ENCODE data around the gene UBN1.

UBN1 gene

GRCh38 chr16:4876646-4877379, 29.5 kb downstream of the UBN1 start:
- ATAC-seq, result no peak
- TF ChIP-seq ZNF70 (CRISPR knock-in tag; IDR thresholded peaks at IDR 0.05), result no peak
- TF ChIP-seq BACH2 (CRISPR knock-in tag; IDR thresholded peaks at IDR 0.05; ENCODE audit: borderline replicate concordance), result no peak
- TF ChIP-seq PPARA (CRISPR knock-in tag; IDR thresholded peaks at IDR 0.05; ENCODE audit: borderline replicate concordance), result no peak
- TF ChIP-seq CSDC2 (CRISPR knock-in tag; IDR thresholded peaks at IDR 0.05), result no peak
- no peak for TF ChIP-seq OSR1 (CRISPR knock-in tag; IDR thresholded peaks at IDR 0.05)
- TF ChIP-seq, protein P1, sequence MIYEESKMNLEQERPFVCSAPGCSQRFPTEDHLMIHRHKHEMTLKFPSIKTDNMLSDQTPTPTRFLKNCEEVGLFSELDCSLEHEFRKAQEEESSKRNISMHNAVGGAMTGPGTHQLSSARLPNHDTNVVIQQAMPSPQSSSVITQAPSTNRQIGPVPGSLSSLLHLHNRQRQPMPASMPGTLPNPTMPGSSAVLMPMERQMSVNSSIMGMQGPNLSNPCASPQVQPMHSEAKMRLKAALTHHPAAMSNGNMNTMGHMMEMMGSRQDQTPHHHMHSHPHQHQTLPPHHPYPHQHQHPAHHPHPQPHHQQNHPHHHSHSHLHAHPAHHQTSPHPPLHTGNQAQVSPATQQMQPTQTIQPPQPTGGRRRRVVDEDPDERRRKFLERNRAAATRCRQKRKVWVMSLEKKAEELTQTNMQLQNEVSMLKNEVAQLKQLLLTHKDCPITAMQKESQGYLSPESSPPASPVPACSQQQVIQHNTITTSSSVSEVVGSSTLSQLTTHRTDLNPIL (CRISPR knock-in tag; IDR thresholded peaks at IDR 0.05; ENCODE audit: low read depth), result no peak
- TF ChIP-seq, protein P2, sequence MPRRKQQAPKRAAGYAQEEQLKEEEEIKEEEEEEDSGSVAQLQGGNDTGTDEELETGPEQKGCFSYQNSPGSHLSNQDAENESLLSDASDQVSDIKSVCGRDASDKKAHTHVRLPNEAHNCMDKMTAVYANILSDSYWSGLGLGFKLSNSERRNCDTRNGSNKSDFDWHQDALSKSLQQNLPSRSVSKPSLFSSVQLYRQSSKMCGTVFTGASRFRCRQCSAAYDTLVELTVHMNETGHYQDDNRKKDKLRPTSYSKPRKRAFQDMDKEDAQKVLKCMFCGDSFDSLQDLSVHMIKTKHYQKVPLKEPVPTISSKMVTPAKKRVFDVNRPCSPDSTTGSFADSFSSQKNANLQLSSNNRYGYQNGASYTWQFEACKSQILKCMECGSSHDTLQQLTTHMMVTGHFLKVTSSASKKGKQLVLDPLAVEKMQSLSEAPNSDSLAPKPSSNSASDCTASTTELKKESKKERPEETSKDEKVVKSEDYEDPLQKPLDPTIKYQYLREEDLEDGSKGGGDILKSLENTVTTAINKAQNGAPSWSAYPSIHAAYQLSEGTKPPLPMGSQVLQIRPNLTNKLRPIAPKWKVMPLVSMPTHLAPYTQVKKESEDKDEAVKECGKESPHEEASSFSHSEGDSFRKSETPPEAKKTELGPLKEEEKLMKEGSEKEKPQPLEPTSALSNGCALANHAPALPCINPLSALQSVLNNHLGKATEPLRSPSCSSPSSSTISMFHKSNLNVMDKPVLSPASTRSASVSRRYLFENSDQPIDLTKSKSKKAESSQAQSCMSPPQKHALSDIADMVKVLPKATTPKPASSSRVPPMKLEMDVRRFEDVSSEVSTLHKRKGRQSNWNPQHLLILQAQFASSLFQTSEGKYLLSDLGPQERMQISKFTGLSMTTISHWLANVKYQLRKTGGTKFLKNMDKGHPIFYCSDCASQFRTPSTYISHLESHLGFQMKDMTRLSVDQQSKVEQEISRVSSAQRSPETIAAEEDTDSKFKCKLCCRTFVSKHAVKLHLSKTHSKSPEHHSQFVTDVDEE (CRISPR knock-in tag; IDR thresholded peaks at IDR 0.05), result no peak
- TF ChIP-seq ZNF8 (CRISPR knock-in tag; IDR thresholded peaks at IDR 0.05), result no peak
- TF ChIP-seq CSRNP3 (CRISPR knock-in tag; IDR thresholded peaks at IDR 0.05), result no peak
- TF ChIP-seq ZC3H10 (CRISPR knock-in tag; IDR thresholded peaks at IDR 0.05), result no peak
- TF ChIP-seq ZFP30 (CRISPR knock-in tag; IDR thresholded peaks at IDR 0.05), result no peak
- TF ChIP-seq GLIS3 (CRISPR knock-in tag; IDR thresholded peaks at IDR 0.05), result no peak

- TF ChIP-seq, protein P2 (CRISPR knock-in tag; IDR thresholded peaks at IDR 0.05), result no peak
- no peak for TF ChIP-seq ZNF70 (CRISPR knock-in tag; IDR thresholded peaks at IDR 0.05)
- ATAC-seq, result no peak
Observed at GRCh38 chr16:4877380-4877685, 30.1 kb downstream of the UBN1 start.

DNA sequence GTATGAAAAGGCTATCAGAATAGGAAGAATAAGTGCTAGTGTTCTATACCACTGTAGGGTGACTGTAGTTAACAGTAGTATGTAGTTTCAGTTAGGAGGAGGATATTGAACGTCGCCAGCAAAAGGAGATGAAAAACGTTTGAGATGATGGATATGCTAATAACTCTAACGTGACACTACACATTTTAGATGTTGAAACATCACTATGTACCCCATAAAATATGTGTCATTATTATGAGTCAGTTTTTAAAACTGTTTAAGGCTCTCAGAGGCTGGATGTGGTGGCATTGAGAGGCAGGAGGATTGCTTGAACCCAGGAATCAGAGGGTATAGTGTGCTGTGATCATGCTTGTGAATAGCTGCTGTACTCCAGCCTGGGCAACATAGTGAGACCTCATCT, 31.8 kb downstream of the UBN1 start:
- ATAC-seq, result no peak; the same call in 1 of the 3 replicates

DNA sequence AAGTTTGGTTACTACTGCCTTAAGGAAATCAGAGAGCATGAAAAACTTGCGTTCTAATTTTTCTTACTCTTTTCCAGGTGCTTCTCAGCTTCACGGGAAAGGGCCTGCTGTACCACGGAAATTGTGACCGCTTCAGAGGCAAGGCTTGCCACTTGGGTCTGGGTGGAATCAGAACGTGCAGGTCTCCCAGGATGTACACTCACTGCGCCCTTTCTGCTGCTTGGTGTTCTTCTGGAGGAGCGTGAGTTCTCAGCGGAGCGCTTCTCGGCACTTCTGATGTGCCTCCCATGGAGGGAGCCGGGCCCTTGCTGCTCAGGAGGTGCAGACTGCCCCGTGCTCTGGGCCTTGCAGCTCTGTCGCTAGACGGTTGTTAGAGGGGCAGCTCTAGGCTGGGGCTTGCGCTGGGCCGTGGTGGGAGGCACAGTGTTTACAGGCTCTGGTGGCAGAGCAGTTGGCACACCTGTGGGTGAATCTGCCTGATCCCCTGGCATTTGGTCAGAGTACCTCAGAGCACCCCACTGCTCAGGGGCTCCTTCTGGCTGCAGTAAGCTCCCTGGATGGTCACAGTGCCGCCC, 32.8 kb downstream of the UBN1 start:
- no peak for ATAC-seq
- TF ChIP-seq ZNF8 (CRISPR knock-in tag; IDR thresholded peaks at IDR 0.05), result no peak
- no peak for TF ChIP-seq ARNTL (CRISPR knock-in tag; IDR thresholded peaks at IDR 0.05; ENCODE audit: borderline replicate concordance, low read depth)
- no peak for TF ChIP-seq ISL1 (CRISPR knock-in tag; IDR thresholded peaks at IDR 0.05)
- no peak for TF ChIP-seq ZNF565 (CRISPR knock-in tag; conservative IDR thresholded peaks at IDR 0.05; ENCODE audit: low read depth)
- no peak for TF ChIP-seq ESRRG (CRISPR knock-in tag; IDR thresholded peaks at IDR 0.05)
- TF ChIP-seq ZFP3 (CRISPR knock-in tag; IDR thresholded peaks at IDR 0.05), result no peak
- TF ChIP-seq, protein P3, sequence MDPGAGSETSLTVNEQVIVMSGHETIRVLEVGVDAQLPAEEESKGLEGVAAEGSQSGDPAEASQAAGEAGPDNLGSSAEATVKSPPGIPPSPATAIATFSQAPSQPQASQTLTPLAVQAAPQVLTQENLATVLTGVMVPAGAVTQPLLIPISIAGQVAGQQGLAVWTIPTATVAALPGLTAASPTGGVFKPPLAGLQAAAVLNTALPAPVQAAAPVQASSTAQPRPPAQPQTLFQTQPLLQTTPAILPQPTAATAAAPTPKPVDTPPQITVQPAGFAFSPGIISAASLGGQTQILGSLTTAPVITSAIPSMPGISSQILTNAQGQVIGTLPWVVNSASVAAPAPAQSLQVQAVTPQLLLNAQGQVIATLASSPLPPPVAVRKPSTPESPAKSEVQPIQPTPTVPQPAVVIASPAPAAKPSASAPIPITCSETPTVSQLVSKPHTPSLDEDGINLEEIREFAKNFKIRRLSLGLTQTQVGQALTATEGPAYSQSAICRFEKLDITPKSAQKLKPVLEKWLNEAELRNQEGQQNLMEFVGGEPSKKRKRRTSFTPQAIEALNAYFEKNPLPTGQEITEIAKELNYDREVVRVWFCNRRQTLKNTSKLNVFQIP (CRISPR knock-in tag; IDR thresholded peaks at IDR 0.05; ENCODE audit: borderline replicate concordance, low read depth), result no peak
- no peak for TF ChIP-seq ZC3H10 (CRISPR knock-in tag; IDR thresholded peaks at IDR 0.05)
- TF ChIP-seq, protein P2 (CRISPR knock-in tag; IDR thresholded peaks at IDR 0.05), result no peak
- no peak for TF ChIP-seq ZNF70 (CRISPR knock-in tag; IDR thresholded peaks at IDR 0.05)
- TF ChIP-seq, protein P1 (CRISPR knock-in tag; IDR thresholded peaks at IDR 0.05; ENCODE audit: low read depth), result no peak
- TF ChIP-seq TCF4 (CRISPR knock-in tag; IDR thresholded peaks at IDR 0.05; ENCODE audit: borderline replicate concordance), result no peak

More for the DNA sequence above, 31.8 kb downstream of the UBN1 start:
- TF ChIP-seq CSDC2 (CRISPR knock-in tag; IDR thresholded peaks at IDR 0.05), result no peak
- TF ChIP-seq TCF4 (CRISPR knock-in tag; IDR thresholded peaks at IDR 0.05; ENCODE audit: borderline replicate concordance), result no peak
- no peak for TF ChIP-seq SNAI2 (CRISPR knock-in tag; IDR thresholded peaks at IDR 0.05)
